Measurements from ENCODE around the gene TANGO6. TPM values are rescaled to one million over a fixed set of nuclear protein-coding genes. Genes with fewer than 3 reads are reported as not detected.
"Not testable (repeated sequence)": the region's sequence is repeated elsewhere in the genome, so short reads cannot be mapped to it uniquely, and the experiment has no call there.

The TANGO6 gene
- total RNA-seq, 1 donor from 2014 or later: 10.5 TPM

GRCh38 chr16:69036399-69037091, 193.2 kb downstream of the TANGO6 start:
- intact Hi-C loops (cut with DNase I): no loop called here
- no peak for DNase-seq (ENCODE audit: low spot score)

GRCh38 chr16:69037373-69038160, 194.2 kb downstream of the TANGO6 start:
- DNase-seq (ENCODE audit: low spot score): no peak
- intact Hi-C loops (cut with DNase I): no loop called here

DNA sequence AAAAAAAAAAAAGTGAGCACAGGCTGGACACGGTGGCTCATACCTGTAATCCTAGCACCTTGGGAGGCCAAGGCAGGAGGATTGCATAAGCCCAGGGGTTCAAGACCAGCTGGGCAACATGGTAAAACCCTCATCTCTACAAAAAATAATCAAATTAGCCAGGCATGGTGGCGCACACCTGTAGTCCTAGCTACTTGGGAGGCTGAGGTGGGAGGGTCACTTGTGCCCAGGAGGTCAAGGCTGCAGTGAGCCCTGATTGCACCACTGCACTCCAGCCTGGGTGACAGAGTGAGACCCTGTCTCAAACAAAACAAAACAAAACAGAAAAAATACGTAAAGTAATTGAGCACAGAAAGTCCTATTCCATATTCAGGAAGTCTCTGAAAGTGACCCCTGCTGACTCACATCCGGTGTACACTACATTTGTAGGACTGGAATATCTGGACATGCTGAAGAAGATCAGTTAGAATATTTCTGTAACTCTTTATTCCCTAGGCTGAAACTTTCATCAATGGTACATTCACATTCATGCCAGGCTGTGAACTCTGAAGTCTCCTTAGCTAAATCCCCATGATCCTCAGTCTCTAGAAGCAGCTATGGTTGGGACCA, 196.1 kb downstream of the TANGO6 start:
- intact Hi-C loops (cut with DNase I): no loop called here
- DNase-seq (ENCODE audit: low spot score): no peak

DNA sequence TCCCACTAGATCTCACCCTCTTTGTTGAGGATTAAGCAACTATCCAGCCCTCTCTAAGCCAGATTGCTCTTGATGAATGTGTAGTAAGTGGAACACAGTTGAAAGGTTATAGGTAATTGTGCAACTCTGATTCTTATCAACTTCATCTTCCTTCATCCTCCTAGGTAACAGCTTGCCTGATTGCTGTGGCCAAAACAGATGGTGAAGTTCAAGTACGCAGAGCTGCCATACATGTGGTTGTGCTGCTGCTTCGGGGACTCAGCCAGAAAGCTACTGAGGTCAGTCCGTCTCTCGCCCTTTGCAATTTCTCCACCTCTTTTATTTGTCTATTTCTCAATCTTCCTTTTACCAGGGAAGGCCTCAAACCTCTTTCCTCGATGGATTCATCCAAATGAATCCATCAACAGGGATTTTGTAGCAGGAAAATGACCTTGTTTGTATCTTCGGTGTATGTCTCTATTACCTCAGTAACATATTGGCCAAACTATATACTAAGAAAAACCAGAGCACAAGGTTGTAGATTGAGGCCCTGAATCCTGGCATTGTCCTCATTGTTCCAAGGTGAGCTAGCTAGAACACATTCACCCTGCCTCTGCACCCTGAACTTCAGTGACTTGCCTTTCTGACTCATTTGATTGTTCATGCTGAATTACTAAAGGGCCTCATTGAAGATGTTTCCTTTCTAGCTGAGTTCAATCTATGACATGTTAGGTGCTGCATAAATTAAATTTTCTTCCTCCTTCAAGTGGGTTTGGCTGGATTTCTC, 197.0 kb downstream of the TANGO6 start:
- intact Hi-C loops (cut with DNase I): no loop called here
- DNase-seq (ENCODE audit: low spot score): no peak

- intact Hi-C loops (cut with DNase I): no loop called here
- DNase-seq (ENCODE audit: low spot score): no peak
Measured at GRCh38 chr16:69048328-69049120, 205.2 kb downstream of the TANGO6 start.

- no peak for DNase-seq (ENCODE audit: low spot score)
- intact Hi-C loops (cut with DNase I): no loop called here
Measured at GRCh38 chr16:69049146-69049545, 205.8 kb downstream of the TANGO6 start.

DNA sequence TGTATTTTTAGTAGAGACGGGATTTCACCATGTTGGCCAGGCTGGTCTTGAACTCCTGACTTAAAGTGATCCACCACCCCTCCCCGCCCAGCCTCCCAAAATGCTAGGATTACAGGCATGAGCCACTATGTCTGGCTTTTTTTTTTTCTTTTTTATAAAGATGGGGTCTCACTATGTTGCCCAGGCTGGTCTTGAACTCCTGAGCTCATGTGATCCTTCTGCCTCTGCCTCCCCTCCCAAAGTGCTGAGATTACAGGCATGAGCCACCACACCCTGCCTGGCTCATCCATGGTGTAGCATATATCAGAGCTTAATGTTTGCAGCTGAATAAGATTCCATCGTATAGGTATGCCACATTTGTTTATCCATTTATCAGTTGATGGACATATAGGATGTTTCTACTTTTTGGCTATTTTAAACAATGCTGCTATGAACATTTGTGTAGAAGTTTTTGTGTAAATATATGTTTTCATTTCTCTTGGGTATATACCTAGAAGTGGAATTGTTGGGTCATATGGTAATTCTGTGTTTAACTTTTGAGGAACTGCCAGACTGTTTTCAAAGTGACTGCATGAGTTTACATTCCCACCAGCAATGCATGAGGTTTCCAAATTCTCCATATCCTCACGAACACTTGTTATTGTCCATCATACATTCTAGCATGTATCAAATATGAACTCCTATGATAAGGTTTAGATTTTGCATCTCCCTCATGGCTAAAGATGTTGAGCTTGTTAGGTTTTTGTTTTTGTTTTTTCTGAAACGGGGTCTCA, 206.5 kb downstream of the TANGO6 start:
- intact Hi-C loops (cut with DNase I): no loop called here

GRCh38 chr16:69051517-69051830, 208.1 kb downstream of the TANGO6 start:
- DNase-seq (ENCODE audit: low spot score); intact Hi-C loops (cut with DNase I): not testable (repeated sequence)

More for the DNA sequence above, 206.5 kb downstream of the TANGO6 start:
- no peak for DNase-seq (ENCODE audit: low spot score)

DNA sequence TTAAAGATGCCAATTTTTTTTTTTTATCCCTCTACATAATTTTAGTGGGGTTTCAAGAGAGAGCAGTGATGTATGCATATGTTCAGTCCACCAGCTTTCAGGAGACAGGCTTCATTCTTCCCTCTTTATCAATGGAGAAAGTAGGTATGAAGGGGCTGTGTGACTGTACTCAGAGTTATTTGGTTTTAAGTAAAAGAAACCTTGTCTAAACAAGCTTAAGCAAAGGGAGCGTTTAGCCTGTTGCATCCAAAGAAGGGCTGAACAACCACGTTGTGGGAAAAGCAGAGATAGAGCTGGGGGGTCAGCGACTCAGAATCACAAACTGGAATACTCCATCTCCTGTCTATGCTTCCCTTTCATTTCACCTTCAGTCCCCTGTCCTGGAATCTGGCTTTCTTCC, 211.7 kb downstream of the TANGO6 start:
- intact Hi-C loops (cut with DNase I): no loop called here
- DNase-seq (ENCODE audit: low spot score): no peak

- intact Hi-C loops (cut with DNase I): no loop called here
- DNase-seq (ENCODE audit: low spot score): no peak
Measured at GRCh38 chr16:69055980-69056379, 212.6 kb downstream of the TANGO6 start.

- DNase-seq (ENCODE audit: low spot score): no peak
- intact Hi-C loops (cut with DNase I): no loop called here
Measured at GRCh38 chr16:69056421-69056820, 213.1 kb downstream of the TANGO6 start.

DNA sequence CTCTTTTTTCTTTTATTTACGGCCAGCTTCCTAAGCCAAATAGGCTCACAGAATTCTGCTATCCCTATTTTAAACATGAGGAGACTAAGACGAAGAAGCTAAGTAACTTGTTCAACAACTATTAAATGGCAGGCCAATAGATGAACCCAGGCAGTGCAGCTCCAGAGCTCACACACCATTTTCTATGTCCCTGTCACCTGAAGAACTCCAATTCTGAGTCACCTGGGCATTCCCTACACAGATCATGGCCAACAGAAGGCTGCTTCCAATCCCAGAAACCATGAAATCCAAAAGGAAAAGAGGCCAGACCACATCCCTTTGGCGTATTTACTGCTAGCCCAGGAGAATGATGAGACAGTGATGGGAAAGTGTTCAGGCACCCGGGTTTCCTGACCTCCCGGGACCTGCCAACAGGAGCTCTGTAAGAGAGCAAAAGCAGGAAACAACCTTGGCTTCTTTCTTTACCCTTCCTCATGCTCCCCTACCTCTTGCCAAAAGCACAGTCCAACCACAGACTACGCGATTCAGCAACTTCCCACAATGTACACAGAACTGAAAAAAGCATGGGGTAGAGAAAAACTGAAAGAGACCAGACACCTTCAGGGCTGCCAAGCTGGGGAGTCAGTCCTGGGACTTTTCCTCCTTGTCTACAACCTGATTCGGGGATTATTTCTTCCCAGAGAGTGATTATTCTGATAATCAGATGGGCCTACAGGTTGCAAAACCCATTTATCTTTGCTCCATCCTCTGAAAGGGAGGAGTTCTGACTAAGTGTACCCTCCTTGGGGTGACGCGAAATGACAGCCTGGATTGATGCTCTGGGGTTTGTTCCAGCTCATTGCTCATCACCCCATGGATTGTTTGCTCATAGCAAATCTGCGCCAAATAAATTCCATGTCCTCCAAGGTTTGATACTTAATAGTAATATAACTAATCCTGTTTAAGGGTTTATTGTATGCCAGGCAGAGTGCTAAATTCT, 214.4 kb downstream of the TANGO6 start:
- DNase-seq (ENCODE audit: low spot score): no peak
- intact Hi-C loops (cut with DNase I): no loop called here

GRCh38 chr16:69063491-69063890, 220.2 kb downstream of the TANGO6 start:
- DNase-seq (ENCODE audit: low spot score); intact Hi-C loops (cut with DNase I): not testable (repeated sequence)

GRCh38 chr16:69064124-69064763, 220.9 kb downstream of the TANGO6 start:
- intact Hi-C loops (cut with DNase I): no loop called here
- no peak for DNase-seq (ENCODE audit: low spot score)

- DNase-seq (ENCODE audit: low spot score): no peak
- intact Hi-C loops (cut with DNase I): no loop called here
Measured at GRCh38 chr16:69064764-69065313, 221.5 kb downstream of the TANGO6 start.

GRCh38 chr16:69069504-69069903, 226.2 kb downstream of the TANGO6 start:
- intact Hi-C loops (cut with DNase I): no loop called here
- DNase-seq (ENCODE audit: low spot score): no peak

- intact Hi-C loops (cut with DNase I): no loop called here
- no peak for DNase-seq (ENCODE audit: low spot score)
Measured at GRCh38 chr16:69071036-69071435, 227.7 kb downstream of the TANGO6 start.
